ENCODE data around the gene REXO1. TPM values are rescaled to one million over a fixed set of nuclear protein-coding genes. Genes with fewer than 3 reads are reported as not detected.
A peak's percentile ranks its signal among the peaks of the same experiment; 100 is the strongest.

REXO1 gene
- total and polyA plus RNA-seq, 9 of the 15 experiments (the other 6 are each of a cell fraction or from before 2014, with no cell fraction given), result 0.04 to 63.3 (median 15.8) TPM

- H3K4me2 ChIP-seq (ENCODE audit: insufficient read depth, low read length), result peak overlapping the region; percentile 72; the same call in 1 of the 2 replicates
- H3K27me3 ChIP-seq (ENCODE audit: control insufficient read depth in 2 of 2, insufficient read depth in 2 of 2, low read length in 2 of 2), result no peaks in the 10 kb centered on the region
- ATAC-seq (no peak), FAIRE-seq (peak; percentile 42), DNase-seq (ENCODE audit: extremely low read depth in 1 of 4, low spot score in 3 of 4) (peak in 1 of 4 experiments; percentile 32)
- H3K4me1 ChIP-seq (replicated peaks in 1 of 2; ENCODE audit: control insufficient read depth in 2 of 2, insufficient read depth in 2 of 2, low read length in 2 of 2), result peaks cover 61 to 87% of the 10 kb centered on the region in 2 experiments
- peak overlapping the region in 1 of 2 experiments; percentile 97; a peak in 3 of 4 replicates for H3K9ac ChIP-seq (ENCODE audit: insufficient read depth in 1 of 2, low read depth in 2 of 2, low read length in 2 of 2)
- TF ChIP-seq CBFA2T2 (conservative IDR thresholded peaks at IDR 0.05) (0 out of 2 replicates have a peak, but pooled peaks have one; percentile 21), ZNF316 (IDR thresholded peaks at IDR 0.05) (peak; percentile 73), KAT7 (CRISPR knock-in tag; IDR thresholded peaks at IDR 0.05; ENCODE audit: borderline replicate concordance) (0 out of 2 replicates have a peak, but pooled peaks have one; percentile 15), GABPB1 (CRISPR knock-in tag; IDR thresholded peaks at IDR 0.05) (peak; percentile 14; the same call in 1 of the 2 replicates), ZBTB7A (IDR thresholded peaks at IDR 0.05; ENCODE audit: borderline replicate concordance, control insufficient read depth, low read depth, low read length) (peak; percentile 39; the same call in 1 of the 2 replicates), ZKSCAN8 (CRISPR knock-in tag; IDR thresholded peaks at IDR 0.05) (peak; percentile 95), MAX (CRISPR knock-in tag; IDR thresholded peaks at IDR 0.05) (no peak), EGR1 (conservative IDR thresholded peaks at IDR 0.05) (peak; percentile 52)
- TF ChIP-seq, protein P1, sequence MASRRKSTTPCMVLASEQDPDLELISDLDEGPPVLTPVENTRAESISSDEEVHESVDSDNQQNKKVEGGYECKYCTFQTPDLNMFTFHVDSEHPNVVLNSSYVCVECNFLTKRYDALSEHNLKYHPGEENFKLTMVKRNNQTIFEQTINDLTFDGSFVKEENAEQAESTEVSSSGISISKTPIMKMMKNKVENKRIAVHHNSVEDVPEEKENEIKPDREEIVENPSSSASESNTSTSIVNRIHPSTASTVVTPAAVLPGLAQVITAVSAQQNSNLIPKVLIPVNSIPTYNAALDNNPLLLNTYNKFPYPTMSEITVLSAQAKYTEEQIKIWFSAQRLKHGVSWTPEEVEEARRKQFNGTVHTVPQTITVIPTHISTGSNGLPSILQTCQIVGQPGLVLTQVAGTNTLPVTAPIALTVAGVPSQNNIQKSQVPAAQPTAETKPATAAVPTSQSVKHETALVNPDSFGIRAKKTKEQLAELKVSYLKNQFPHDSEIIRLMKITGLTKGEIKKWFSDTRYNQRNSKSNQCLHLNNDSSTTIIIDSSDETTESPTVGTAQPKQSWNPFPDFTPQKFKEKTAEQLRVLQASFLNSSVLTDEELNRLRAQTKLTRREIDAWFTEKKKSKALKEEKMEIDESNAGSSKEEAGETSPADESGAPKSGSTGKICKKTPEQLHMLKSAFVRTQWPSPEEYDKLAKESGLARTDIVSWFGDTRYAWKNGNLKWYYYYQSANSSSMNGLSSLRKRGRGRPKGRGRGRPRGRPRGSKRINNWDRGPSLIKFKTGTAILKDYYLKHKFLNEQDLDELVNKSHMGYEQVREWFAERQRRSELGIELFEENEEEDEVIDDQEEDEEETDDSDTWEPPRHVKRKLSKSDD (conservative IDR thresholded peaks at IDR 0.05; ENCODE audit: low read length), result no peak
- peaks cover 5% of the 10 kb centered on the region for H3K9me1 ChIP-seq (ENCODE audit: control insufficient read depth, insufficient read depth, low read length)
- H3K36me3 ChIP-seq (ENCODE audit: control insufficient read depth, insufficient read depth, low read length), result peaks cover 9% of the 10 kb centered on the region; the same call in 1 of the 3 replicates
- H3K79me2 ChIP-seq (ENCODE audit: control insufficient read depth, insufficient read depth, low read length), result peaks cover 94% of the 10 kb centered on the region
- no TSS peak for BruUV-seq (replicated peaks)
- intact Hi-C loops (cut with micrococcal nuclease) (no loop called here), in situ Hi-C loops (cut with MboI) (no loop called here)
- no peak overlapping the region for H2AFZ ChIP-seq (ENCODE audit: low read depth, low read length)
- H3K4me3 ChIP-seq, result no peak overlapping the region; the same call in 1 of the 2 replicates
- H4K20me1 ChIP-seq (replicated peaks; ENCODE audit: control insufficient read depth, insufficient read depth, low read length), result peaks cover 30% of the 10 kb centered on the region
- H3K9me3 ChIP-seq (replicated peaks; ENCODE audit: control insufficient read depth, insufficient read depth, low read depth, low read length), result no peaks in the 10 kb centered on the region
- ChIA-PET CTCF (ENCODE audit: low intra/inter-chr PET ratio) (no interaction called here), POLR2A (interaction anchor here (0.5 to 5.2 kb wide), 7 partner anchors 11 to 754 kb away, joined by 3 to 46 read pairs (median 3); partner anchors contain the start of gene CIRBP)
- 19% methylated on average over 9 of the region's 10 CpGs for WGBS (ENCODE audit: insufficient coverage, low coverage, missing lambda C conversion rate)
- peak overlapping the region; percentile 90; the same call in 1 of the 3 replicates for H3K27ac ChIP-seq (ENCODE audit: extremely low read depth, low read depth, low read length)
Measured at GRCh38 chr19:1858412-1859081, 10.3 kb upstream of the REXO1 start.

Data from K562 (cell line).